Esophagus squamous epithelium (tissue), 4 donors: ENCODE data around the gene AKT2.

Experiments used
- CTCF ChIP-seq, 6 experiments: fragments of 450-650 bp in 4 of 6; fragments of 200-600 bp in 2 of 6; sonication (generic) in 2 of 6; IDR thresholded peaks; one replicate each; pipeline ENCODE4 v1.5.1; 2016 to 2019; ENCODE audit warnings: antibody characterized with exemption in 6 of 6, mild to moderate bottlenecking in 4 of 6, moderate library complexity in 4 of 6
- POLR2A ChIP-seq, 4 donors: fragments of 450-650 bp; IDR thresholded peaks; one replicate each; pipeline ENCODE4 v1.6.1; 2017; ENCODE audit warnings: antibody characterized with exemption in 4 of 4, mild to moderate bottlenecking in 4 of 4, moderate library complexity in 3 of 4

- TF ChIP-seq CTCF (IDR thresholded peaks at IDR 0.05) (peak; percentile 82 to 95 (median 91)), POLR2A (IDR thresholded peaks at IDR 0.05) (no peak)
These were observed 63.1 kb downstream of the AKT2 start for GRCh38 chr19:40221858-40222619.
